ENCODE measurements around the gene NXPH4. TPM values are rescaled to one million over a fixed set of nuclear protein-coding genes. Genes with fewer than 3 reads are reported as not detected.

The NXPH4 gene
- total RNA-seq, 1 donor from 2014 or later, result 62.6 TPM

DNA sequence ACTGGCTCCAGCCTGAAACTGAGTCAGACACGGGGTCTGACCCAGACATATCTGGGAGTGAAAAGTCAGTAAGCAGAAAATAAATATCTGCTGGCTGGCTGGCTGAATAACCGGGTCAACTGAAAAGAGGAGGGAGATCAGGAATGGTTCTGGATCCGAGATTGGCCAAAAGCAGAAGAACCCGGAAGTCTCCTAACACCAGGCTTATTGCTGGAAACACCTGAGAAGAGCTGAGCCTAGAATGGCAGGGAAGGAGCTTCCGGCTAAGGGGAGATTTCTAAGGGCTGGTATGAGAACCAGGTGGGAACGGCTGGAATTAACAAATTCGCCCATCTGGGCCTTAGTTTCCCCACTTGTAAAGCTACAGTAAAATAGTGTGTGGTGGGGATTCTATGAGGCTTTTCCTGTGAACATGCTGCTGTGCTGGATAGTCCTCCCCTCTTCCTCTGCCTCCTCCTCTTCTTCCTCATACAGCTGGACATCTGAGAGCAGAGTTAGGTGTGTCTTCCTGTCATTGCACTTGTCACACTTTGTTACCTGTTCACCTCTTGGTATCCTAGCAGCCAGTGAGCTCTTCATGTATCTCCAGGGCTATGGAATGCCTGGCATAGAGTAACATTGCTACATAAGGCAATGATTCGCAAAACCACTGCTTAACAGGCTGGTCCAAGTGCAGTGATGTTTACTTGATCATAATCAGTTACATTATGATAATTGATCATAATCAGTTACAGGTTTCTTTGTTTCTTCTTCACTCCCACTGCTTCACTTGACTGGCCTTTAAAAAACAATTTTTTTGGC is 10.9 kb downstream of the NXPH4 start:
- H3K27ac Mint-ChIP-seq (ENCODE audit: unreplicated experiment), result peak overlapping the region; percentile 50
- peaks cover 43% of the 10 kb centered on the region for H3K4me1 Mint-ChIP-seq (ENCODE audit: unreplicated experiment)
- H3K4me3 Mint-ChIP-seq (ENCODE audit: unreplicated experiment), result peak overlapping the region; percentile 51
- TF ChIP-seq, protein P1, sequence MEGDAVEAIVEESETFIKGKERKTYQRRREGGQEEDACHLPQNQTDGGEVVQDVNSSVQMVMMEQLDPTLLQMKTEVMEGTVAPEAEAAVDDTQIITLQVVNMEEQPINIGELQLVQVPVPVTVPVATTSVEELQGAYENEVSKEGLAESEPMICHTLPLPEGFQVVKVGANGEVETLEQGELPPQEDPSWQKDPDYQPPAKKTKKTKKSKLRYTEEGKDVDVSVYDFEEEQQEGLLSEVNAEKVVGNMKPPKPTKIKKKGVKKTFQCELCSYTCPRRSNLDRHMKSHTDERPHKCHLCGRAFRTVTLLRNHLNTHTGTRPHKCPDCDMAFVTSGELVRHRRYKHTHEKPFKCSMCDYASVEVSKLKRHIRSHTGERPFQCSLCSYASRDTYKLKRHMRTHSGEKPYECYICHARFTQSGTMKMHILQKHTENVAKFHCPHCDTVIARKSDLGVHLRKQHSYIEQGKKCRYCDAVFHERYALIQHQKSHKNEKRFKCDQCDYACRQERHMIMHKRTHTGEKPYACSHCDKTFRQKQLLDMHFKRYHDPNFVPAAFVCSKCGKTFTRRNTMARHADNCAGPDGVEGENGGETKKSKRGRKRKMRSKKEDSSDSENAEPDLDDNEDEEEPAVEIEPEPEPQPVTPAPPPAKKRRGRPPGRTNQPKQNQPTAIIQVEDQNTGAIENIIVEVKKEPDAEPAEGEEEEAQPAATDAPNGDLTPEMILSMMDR (IDR thresholded peaks at IDR 0.05), result no peak
- peaks cover 5% of the 10 kb centered on the region for H3K36me3 Mint-ChIP-seq (ENCODE audit: unreplicated experiment)
- H3K9me3 Mint-ChIP-seq (ENCODE audit: unreplicated experiment), result no peaks in the 10 kb centered on the region
- H3K27me3 Mint-ChIP-seq (ENCODE audit: unreplicated experiment), result no peaks in the 10 kb centered on the region
- DNase-seq (ENCODE audit: extremely low spot score, unreplicated experiment), result no peak

DNA sequence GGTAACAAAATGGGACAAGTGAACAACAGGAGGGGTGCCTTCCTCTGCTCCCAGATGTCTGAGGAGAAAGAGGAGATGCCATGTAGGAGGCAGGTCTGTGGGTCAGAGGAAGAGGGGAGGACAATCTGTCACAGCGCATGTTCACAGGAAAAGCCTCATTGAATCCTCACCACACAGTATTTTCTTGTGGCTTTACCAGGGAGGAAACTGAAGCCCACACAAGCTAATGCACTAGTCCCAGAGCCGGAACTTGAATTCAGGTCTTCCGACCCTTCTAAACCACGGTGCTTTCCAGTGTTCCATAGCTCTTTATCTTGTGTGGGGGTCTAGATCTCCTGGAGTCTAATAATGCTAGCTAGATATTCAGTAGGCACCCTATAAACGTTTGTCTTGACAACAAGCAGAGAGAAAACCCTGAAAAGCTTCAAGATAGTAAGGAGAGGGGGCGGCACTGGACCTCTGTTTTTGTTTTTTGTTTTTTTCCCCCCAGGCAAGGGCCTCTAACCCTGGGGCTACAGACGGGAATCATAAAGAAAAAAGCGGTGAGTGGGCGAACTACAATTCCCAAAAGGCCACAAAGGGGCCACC is 12.5 kb downstream of the NXPH4 start:
- Mint-ChIP-seq H3K36me3 (ENCODE audit: unreplicated experiment) (peaks cover 12% of the 10 kb centered on the region), H3K4me3 (ENCODE audit: unreplicated experiment) (peak overlapping the region; percentile 98), H3K27me3 (ENCODE audit: unreplicated experiment) (no peaks in the 10 kb centered on the region), H3K4me1 (ENCODE audit: unreplicated experiment) (peaks cover 57% of the 10 kb centered on the region), H3K27ac (ENCODE audit: unreplicated experiment) (peak overlapping the region; percentile 100), H3K9me3 (ENCODE audit: unreplicated experiment) (no peaks in the 10 kb centered on the region)
- TF ChIP-seq, protein P1 (IDR thresholded peaks at IDR 0.05), result no peak
- no peak for DNase-seq (ENCODE audit: extremely low spot score, unreplicated experiment)

DNA sequence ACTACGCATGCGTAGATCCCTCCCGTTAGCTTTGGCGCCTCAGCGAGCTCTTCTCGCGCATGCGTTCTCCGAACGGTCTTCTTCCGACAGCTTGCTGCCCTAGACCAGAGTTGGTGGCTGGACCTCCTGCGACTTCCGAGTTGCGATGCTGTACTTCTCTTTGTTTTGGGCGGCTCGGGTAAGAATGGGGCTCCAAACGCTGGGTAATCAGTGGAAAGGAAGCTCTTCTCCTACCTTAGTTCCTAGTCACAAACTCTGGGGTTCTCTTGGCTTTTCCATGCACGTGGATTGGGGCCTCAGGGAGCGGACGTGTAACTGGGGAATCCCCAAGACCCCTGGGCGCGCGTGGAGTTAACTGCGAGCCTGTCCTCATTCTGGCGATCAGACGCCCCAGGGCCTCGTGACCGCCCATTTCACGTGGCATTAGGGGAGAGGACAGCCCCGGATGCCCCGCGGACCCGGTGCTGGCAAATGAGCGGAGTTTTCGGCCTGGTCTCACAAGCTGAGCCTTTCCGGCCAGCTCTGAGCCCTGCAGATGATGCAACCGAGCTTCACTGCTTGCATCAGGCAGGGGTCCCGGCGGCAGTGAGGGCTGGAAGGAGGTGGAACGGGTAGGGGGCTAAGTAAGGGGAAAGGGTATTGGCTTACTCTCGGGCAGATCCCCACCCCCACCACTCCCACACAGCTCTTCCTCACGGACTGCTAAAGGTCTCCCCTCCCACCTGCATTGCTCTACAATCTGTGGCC is 13.2 kb downstream of the NXPH4 start, which contains the start of gene SHMT2:
Gene SHMT2 (plus strand): TSS at position 78 of the 747 bp plus-strand sequence. CDS start 68 bp downstream, at position 146.
- TF ChIP-seq, protein P1 (IDR thresholded peaks at IDR 0.05), result no peak
- Mint-ChIP-seq H3K9me3 (ENCODE audit: unreplicated experiment) (no peaks in the 10 kb centered on the region), H3K27ac (ENCODE audit: unreplicated experiment) (peak within 1 kb of the TSS; percentile 100), H3K4me1 (ENCODE audit: unreplicated experiment) (peaks cover 63% of the 10 kb centered on the region), H3K4me3 (ENCODE audit: unreplicated experiment) (peak within 1 kb of the TSS; percentile 98), H3K36me3 (ENCODE audit: unreplicated experiment) (peaks cover 18% of the 10 kb centered on the region), H3K27me3 (ENCODE audit: unreplicated experiment) (no peaks in the 10 kb centered on the region)
- peak; percentile 98 for DNase-seq (ENCODE audit: extremely low spot score, unreplicated experiment)

DNA sequence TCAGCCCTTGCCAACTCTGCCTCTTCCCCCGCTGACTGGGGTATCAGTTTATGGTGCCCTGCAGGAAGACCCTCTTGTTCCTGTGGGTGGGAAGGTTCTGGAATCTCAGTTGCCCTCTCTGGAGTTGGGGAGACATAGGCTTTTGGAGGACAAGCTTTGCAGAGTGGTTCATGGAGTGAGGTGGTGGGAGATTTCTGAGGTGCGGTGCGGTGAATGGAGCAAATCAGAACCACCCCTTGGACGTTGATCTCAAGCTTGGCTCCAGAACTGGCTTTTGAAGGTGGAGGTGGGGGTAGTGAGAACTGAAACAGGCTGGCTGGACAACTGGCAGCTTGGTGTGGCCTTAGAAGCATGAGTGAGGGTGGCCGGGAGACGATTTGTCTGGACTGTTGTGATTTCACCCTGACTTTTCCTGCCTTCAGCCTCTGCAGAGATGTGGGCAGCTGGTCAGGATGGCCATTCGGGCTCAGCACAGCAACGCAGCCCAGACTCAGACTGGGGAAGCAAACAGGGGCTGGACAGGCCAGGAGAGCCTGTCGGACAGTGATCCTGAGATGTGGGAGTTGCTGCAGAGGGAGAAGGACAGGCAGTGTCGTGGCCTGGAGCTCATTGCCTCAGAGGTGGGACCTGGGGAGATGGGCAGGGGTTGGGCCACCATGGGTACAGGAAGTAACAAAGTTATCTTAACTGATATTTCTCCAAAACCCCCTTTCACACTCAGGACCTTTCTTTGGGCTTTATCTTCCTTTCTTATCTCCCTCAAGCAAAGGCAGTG is 14.0 kb downstream of the NXPH4 start:
- TF ChIP-seq, protein P1 (IDR thresholded peaks at IDR 0.05), result no peak
- H3K9me3 Mint-ChIP-seq (ENCODE audit: unreplicated experiment), result no peaks in the 10 kb centered on the region
- H3K4me3 Mint-ChIP-seq (ENCODE audit: unreplicated experiment), result peak overlapping the region; percentile 98
- H3K4me1 Mint-ChIP-seq (ENCODE audit: unreplicated experiment), result peaks cover 71% of the 10 kb centered on the region
- no peaks in the 10 kb centered on the region for H3K27me3 Mint-ChIP-seq (ENCODE audit: unreplicated experiment)
- peak overlapping the region; percentile 100 for H3K27ac Mint-ChIP-seq (ENCODE audit: unreplicated experiment)
- DNase-seq (ENCODE audit: extremely low spot score, unreplicated experiment), result no peak
- H3K36me3 Mint-ChIP-seq (ENCODE audit: unreplicated experiment), result peaks cover 18% of the 10 kb centered on the region

Data from osteocyte (in vitro differentiated cells).